ENCODE measurements around the gene ZBED1.

The ZBED1 gene

DNA sequence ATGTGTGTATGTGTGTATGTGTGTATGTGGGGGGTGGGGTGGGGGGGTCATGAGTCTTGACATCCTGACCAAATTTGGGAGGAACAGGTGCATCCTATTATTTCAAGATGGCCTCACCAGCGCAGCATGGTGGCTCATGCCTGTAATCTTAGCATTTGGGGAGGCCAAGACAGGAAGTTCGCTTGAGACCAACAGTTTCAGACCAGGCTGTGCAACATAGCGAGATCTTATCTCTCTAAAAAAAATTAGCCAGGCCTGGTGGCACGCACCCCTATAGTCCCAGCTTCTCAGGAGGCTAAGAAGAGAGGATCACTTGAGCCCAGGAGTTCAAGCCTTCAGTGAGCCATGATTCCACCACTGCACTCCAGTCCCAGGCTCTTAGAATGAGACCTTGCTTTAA is 47.0 kb upstream of the ZBED1 start:
- Histone ChIP-seq H3K4me2 (ENCODE audit: low read length) (no peak overlapping the region), H2AFZ (ENCODE audit: low read length) (no peak overlapping the region), H3K9ac (ENCODE audit: low read length) (no peak overlapping the region), H3K27ac (ENCODE audit: low read depth, low read length, poor library complexity, severe bottlenecking) (no peak overlapping the region), H3K27me3 (ENCODE audit: insufficient read depth, low read length) (no peaks in the 10 kb centered on the region), H4K20me1 (ENCODE audit: insufficient read depth, low read length) (no peaks in the 10 kb centered on the region), H3K9me2 (ENCODE audit: low read depth, low read length) (no peaks in the 10 kb centered on the region), H3F3A (ENCODE audit: insufficient read depth, low read length) (no peaks in the 10 kb centered on the region), H3K79me2 (ENCODE audit: insufficient read depth, low read length) (no peaks in the 10 kb centered on the region), H3K36me3 (ENCODE audit: insufficient read depth, low read length) (peaks cover 3% of the 10 kb centered on the region; the same call in 1 of the 2 replicates), H3K4me1 (ENCODE audit: insufficient read depth, low read length, severe bottlenecking) (peaks cover 24% of the 10 kb centered on the region), H3K4me3 (ENCODE audit: low read depth, low read length, poor library complexity, severe bottlenecking) (no peak overlapping the region), H3K9me3 (ENCODE audit: low read length) (peaks cover 13% of the 10 kb centered on the region; the same call in 1 of the 2 replicates)
- TF ChIP-seq, protein P1, sequence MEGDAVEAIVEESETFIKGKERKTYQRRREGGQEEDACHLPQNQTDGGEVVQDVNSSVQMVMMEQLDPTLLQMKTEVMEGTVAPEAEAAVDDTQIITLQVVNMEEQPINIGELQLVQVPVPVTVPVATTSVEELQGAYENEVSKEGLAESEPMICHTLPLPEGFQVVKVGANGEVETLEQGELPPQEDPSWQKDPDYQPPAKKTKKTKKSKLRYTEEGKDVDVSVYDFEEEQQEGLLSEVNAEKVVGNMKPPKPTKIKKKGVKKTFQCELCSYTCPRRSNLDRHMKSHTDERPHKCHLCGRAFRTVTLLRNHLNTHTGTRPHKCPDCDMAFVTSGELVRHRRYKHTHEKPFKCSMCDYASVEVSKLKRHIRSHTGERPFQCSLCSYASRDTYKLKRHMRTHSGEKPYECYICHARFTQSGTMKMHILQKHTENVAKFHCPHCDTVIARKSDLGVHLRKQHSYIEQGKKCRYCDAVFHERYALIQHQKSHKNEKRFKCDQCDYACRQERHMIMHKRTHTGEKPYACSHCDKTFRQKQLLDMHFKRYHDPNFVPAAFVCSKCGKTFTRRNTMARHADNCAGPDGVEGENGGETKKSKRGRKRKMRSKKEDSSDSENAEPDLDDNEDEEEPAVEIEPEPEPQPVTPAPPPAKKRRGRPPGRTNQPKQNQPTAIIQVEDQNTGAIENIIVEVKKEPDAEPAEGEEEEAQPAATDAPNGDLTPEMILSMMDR (IDR thresholded peaks at IDR 0.05; ENCODE audit: low read length), result no peak
- no peak for TF ChIP-seq EZH2 (IDR thresholded peaks at IDR 0.05; ENCODE audit: borderline replicate concordance, low read length)

DNA sequence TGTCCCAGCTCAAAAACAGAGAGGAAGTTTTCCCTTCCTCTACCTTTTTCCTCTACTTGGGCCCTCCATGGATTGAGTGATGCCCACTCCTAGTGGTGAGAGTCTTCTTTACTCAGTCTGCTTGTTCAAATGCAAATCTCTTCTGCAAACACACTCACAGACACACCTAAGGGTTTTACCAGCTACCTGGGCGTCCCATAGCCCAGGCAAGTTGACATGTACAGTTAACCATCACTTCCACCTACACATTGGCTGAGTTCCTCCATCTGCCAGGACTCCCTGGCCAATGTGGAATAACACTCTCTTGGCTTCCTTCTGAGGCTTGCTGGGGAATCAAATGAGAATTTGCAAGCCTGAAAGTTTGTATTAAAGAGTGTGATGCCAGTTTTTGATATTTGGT is 45.7 kb upstream of the ZBED1 start:
- Histone ChIP-seq H3K79me2 (ENCODE audit: insufficient read depth, low read length) (no peaks in the 10 kb centered on the region), H4K20me1 (ENCODE audit: insufficient read depth, low read length) (no peaks in the 10 kb centered on the region), H3K4me3 (ENCODE audit: low read depth, low read length, poor library complexity, severe bottlenecking) (no peak overlapping the region), H3K4me1 (ENCODE audit: insufficient read depth, low read length, severe bottlenecking) (peaks cover 16% of the 10 kb centered on the region), H2AFZ (ENCODE audit: low read length) (no peak overlapping the region), H3K36me3 (ENCODE audit: insufficient read depth, low read length) (peaks cover 3% of the 10 kb centered on the region; the same call in 1 of the 2 replicates), H3K27me3 (ENCODE audit: insufficient read depth, low read length) (no peaks in the 10 kb centered on the region), H3F3A (ENCODE audit: insufficient read depth, low read length) (no peaks in the 10 kb centered on the region), H3K27ac (ENCODE audit: low read depth, low read length, poor library complexity, severe bottlenecking) (no peak overlapping the region), H3K4me2 (ENCODE audit: low read length) (no peak overlapping the region), H3K9me2 (ENCODE audit: low read depth, low read length) (no peaks in the 10 kb centered on the region), H3K9me3 (ENCODE audit: low read length) (peaks cover 13% of the 10 kb centered on the region; the same call in 1 of the 2 replicates), H3K9ac (ENCODE audit: low read length) (no peak overlapping the region)
- TF ChIP-seq, protein P1 (IDR thresholded peaks at IDR 0.05; ENCODE audit: low read length), result no peak
- no peak for TF ChIP-seq EZH2 (IDR thresholded peaks at IDR 0.05; ENCODE audit: borderline replicate concordance, low read length)

DNA sequence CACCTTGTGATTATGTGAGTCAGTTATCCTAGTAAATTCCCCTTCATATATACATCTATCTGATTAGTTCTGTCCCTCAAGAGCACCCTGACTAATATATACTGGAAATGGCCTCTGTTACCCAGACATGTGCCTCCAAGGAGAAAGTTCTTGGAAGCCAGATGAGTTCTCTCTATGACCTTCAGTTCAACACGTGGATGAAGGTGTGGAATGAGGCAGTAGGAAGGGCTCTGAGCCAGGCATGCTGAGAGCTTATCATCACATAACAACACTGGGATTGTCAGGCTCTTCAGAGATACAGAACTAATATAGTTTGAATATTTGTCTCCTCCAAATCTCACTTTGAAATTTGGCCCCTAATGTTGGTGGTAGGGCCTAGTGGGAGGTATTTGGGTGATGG is 44.4 kb upstream of the ZBED1 start:
- no peaks in the 10 kb centered on the region for H3K9me2 ChIP-seq (ENCODE audit: low read depth, low read length)
- H3K4me3 ChIP-seq (ENCODE audit: low read depth, low read length, poor library complexity, severe bottlenecking), result no peak overlapping the region
- no peaks in the 10 kb centered on the region for H3K79me2 ChIP-seq (ENCODE audit: insufficient read depth, low read length)
- no peak overlapping the region for H3K4me2 ChIP-seq (ENCODE audit: low read length)
- no peaks in the 10 kb centered on the region for H3F3A ChIP-seq (ENCODE audit: insufficient read depth, low read length)
- H2AFZ ChIP-seq (ENCODE audit: low read length), result no peak overlapping the region
- H4K20me1 ChIP-seq (ENCODE audit: insufficient read depth, low read length), result no peaks in the 10 kb centered on the region
- peaks cover 13% of the 10 kb centered on the region; the same call in 1 of the 2 replicates for H3K9me3 ChIP-seq (ENCODE audit: low read length)
- TF ChIP-seq EZH2 (IDR thresholded peaks at IDR 0.05; ENCODE audit: borderline replicate concordance, low read length), result no peak
- TF ChIP-seq, protein P1 (IDR thresholded peaks at IDR 0.05; ENCODE audit: low read length), result no peak
- no peak overlapping the region for H3K27ac ChIP-seq (ENCODE audit: low read depth, low read length, poor library complexity, severe bottlenecking)
- no peaks in the 10 kb centered on the region for H3K27me3 ChIP-seq (ENCODE audit: insufficient read depth, low read length)
- peaks cover 3% of the 10 kb centered on the region; the same call in 1 of the 2 replicates for H3K36me3 ChIP-seq (ENCODE audit: insufficient read depth, low read length)
- H3K9ac ChIP-seq (ENCODE audit: low read length), result no peak overlapping the region
- H3K4me1 ChIP-seq (ENCODE audit: insufficient read depth, low read length, severe bottlenecking), result peaks cover 9% of the 10 kb centered on the region

Measured in OCI-LY1 (cell line).